HG02852 (cell line): ENCODE data around the gene HS2ST1.

Source experiments
- ATAC-seq: cut with Tn5 transposase; IDR thresholded peaks from one replicate; pipeline ENCODE4 v1.9.1; 2021; ENCODE audit warnings: mild to moderate bottlenecking, moderate library complexity; ENCODE audit not compliant: unreplicated experiment

Gene HS2ST1

DNA sequence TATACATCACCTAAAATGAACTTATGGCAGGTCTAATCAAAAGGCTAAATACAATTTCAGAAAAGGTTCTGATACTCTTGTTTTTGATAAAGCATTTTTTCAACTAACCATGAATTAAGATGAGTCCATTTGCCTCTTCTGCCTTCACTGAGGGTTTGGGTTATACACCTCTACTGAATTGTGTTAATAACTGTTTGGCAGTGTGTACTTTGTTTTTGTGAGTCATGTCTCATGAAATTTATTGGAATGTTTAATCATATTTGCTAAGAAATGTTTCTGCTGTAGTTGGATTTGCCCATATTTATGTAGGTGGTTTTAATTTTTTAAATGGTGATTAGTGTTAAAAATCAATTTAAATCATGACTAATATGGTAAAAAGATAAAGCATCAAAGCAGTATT, 190.5 kb downstream of the HS2ST1 start:
- no peak for ATAC-seq

DNA sequence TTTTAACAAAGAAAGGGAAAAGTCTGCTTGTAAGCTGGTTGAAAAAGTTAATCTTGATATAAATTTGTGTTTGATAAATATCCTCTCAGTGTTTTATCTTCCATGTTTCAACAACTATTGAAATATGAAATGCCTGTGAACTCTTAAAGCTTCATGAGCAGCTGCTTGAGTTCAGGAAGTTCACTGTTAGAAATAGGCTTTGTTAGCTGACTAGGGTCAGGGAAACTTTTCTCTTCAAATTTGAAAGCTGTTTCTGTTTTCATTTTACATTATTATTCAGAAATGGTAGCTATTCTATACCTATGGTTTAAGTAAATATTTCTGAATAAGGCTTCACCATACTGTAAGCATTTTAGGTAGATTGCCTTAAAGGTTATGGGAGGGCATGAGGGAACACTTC, 191.7 kb downstream of the HS2ST1 start:
- ATAC-seq, result peak; percentile 54

DNA sequence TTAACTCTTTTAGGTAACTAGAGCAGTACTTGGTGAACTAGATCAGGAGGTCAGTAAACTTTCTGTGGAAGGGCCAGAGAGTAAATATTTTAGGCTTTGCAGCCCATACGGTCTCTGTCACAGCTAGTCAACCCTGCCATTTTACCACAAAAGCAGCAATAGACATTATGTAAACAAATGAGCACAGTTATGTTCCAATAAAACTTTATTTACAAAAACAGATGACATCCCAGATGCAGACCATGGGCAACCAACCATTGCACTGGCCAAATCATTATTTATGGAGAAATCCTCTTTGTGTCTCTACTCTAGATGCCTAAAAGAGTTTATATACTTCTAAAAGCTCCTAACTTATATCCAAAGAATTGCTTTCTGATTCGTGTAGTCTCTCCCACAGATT, 192.4 kb downstream of the HS2ST1 start:
- no peak for ATAC-seq

- peak; percentile 51 for ATAC-seq
These were observed 193.8 kb downstream of the HS2ST1 start for GRCh38 chr1:87108228-87108627.

- no peak for ATAC-seq
These were observed 194.5 kb downstream of the HS2ST1 start for GRCh38 chr1:87108814-87109411.

DNA sequence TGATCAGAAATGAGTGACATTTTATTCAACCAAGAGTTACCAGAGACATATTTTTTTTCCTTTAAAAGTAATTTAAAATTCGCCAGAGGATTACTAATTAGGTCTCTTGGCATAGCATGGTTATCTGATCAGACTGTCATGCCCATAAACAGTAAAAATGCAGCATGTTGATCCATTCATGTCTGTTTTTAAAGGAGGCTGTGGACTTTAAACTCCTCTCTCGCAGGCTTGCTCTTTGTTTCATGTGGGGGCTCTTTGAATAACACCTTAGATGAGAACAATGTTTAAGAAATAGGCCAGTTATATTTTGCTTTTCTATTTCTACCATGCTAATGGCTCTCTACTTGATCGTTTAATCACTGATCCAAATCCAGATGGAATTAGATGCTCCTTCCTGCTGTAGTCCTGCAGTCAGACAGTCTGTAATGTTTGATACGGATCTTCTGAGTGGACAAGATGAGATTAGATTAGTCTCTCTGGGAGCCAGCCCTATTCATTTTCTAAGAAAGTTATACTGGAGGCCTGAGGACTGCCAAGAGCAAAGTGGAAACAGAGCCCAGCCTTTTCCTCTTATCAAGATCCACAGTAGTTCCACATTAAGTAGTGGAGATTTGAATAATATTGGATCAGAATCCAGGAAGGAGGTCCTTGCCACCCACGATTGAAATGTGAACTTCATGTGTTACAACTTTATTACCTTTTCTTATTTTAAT, 197.4 kb downstream of the HS2ST1 start:
- no peak for ATAC-seq

GRCh38 chr1:87113313-87113712, 198.9 kb downstream of the HS2ST1 start:
- ATAC-seq, result no peak

DNA sequence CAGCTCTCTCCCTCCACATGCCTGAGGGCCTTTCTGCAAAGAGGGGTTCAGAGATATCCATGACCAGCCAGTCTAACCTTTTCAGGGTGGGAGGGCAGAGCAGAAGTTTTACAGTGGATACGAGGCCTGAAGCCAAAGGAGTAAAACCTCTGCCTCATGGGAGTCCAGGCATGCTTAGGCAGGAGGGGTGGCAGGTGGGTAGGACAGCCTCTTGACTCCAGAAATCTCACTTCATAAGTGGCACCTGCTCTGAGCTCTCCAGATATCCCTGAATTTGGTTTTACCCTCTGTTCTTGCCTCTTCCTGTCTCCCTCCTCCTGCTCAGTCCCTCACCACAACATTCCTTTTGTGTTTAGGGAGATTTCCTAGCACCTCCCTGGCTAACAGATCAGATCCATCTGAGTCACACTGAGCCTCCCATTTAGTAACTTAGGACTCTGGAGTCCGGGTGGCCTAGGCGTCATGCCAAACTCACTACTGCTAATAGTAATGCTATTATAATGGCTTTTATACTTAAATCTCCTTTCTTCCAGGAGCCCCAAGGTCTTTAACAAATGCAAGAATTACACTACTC, 201.0 kb downstream of the HS2ST1 start:
- ATAC-seq, result no peak

GRCh38 chr1:87115891-87116290, 201.5 kb downstream of the HS2ST1 start:
- ATAC-seq, result no peak

DNA sequence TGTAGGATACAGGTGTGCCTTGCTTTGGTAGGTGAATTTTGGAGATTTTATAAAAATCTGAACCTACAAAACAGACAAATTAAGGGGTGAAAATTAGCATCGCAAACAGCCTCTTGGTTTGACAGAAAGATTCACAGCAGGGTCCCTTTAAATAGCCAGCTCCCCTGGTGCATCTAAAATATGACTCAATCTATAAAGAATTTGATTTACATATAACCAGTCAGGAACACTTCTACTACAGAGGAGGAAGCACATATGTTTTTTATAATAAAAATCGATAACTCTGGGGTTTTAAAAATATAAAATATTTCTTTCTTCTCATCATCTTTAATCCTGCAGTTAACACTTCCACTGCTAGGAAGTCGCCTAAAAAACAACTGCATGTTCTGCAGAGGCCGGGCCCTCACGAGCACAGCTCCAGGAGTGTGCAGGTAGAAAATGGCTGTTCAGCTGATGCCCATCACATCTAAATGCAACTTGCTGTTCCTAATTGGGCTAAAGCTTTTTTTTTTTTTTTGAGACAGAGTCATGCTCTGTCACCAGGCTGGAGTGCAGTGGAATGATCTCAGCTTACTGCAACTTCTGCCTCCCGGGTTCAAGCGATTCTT, 203.4 kb downstream of the HS2ST1 start:
- no peak for ATAC-seq

- no peak for ATAC-seq
These were observed 205.2 kb downstream of the HS2ST1 start for GRCh38 chr1:87119541-87120140.

- no peak for ATAC-seq
These were observed 206.3 kb downstream of the HS2ST1 start for GRCh38 chr1:87120779-87121178.

DNA sequence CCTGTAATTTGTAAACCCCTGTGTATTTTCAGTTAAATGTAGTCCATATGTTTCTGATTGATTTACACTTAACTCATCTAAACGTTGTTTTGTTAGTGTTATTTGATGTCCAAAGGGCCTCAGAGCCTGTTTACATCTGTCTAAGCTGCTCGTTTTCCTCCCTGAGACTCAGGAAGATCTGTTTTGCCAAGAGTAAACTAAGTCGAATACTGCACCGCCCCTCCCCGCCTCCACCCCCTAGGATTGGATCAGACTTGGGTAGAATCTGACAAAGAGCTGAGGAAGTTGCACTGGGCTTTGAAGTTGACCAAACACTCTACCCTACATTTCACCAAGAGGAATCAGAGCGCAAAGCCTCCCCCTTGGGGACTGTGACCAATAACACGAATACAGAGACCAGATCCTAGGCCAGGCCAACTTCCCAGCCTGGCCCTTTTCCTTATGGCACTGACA, 207.3 kb downstream of the HS2ST1 start:
- ATAC-seq, result no peak

DNA sequence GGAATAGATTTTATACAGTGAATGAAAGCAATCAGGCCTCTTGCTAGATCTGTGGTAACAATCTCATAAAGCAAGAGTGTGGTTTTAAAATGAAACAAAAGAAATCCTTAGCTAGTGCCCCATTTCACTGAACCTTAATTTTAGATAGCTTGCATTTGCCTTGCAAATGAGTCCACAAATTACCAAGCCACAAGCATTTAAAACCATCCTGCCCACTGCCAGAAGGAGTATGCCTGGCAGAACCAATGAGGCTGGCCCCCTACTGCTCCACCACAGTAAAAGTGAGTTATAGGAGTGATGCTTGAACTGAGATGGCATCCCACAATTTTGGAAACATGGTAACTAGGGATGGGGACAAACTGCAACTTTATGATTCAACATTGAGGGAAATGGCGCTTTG, 207.8 kb downstream of the HS2ST1 start:
- ATAC-seq, result no peak

- no peak for ATAC-seq
These were observed 209.2 kb downstream of the HS2ST1 start for GRCh38 chr1:87123610-87124009.

DNA sequence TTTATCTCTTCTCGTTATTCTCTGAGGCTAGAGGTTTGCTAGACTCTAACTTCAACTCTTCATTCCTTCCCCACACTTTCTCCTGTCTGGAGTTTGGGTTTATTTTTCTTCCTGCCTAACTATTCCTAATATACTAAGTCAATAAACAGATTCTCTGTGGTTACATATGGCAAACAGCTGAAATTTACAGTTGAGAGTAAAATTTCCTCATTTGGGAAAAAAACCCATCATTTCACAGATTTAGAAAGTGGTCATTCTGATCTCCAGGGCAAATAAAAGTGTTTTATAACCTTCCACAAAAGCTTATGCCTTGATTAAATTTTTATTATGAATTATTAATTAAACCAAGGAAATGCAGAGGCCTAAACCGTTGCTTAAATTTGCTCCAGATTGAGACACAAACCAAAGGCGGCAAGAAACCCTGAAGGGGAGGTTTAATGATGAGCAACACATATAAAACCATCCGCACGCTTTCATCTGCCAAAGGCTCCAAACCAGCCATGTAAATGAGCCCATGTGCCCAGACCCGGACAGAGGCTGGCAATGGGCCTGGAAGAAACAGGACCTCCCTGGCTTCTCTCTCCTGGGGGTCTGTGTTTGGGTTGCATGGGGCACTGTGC, 212.6 kb downstream of the HS2ST1 start:
- no peak for ATAC-seq

DNA sequence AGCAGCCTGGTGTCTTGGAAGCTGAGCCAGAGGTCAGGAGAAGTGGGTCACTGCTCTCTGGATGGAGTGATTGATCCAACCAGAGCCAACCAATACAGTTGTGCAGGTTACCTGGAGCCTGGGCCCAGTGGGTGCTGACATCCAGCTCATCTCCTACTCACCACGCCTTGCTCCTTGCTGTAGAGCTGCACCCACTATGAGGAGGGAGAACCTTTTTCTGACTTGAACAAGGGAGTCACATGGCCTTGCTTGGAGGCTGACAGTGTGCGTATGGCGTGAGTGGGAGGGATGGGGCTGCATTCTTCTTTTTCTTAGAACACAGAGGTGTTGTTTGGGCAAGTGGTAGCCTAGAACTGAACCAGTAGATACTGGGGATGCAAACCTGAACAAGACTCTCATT, 213.1 kb downstream of the HS2ST1 start:
- ATAC-seq, result no peak

GRCh38 chr1:87129038-87129437, 214.6 kb downstream of the HS2ST1 start:
- ATAC-seq, result no peak

GRCh38 chr1:87129606-87130005, 215.2 kb downstream of the HS2ST1 start:
- no peak for ATAC-seq

DNA sequence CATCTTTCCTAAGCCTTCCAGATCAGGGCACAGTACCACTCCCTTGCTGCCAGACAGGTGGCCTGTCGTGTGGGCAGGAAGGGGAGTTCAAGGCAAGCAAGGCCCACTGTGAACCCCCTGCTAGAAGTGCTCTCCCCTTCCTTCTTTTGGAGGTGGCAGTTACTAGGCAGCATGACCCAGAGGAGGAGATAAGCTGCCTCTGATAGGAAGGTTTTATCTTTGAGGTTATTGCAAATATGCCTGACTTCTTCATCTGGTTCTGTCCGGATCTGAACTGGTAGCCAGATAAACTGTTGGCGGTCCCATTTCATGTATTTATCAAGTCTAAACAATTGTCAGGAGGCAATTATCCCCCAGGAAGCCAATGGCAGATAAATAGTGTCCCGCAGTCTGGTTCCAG, 216.0 kb downstream of the HS2ST1 start:
- no peak for ATAC-seq

DNA sequence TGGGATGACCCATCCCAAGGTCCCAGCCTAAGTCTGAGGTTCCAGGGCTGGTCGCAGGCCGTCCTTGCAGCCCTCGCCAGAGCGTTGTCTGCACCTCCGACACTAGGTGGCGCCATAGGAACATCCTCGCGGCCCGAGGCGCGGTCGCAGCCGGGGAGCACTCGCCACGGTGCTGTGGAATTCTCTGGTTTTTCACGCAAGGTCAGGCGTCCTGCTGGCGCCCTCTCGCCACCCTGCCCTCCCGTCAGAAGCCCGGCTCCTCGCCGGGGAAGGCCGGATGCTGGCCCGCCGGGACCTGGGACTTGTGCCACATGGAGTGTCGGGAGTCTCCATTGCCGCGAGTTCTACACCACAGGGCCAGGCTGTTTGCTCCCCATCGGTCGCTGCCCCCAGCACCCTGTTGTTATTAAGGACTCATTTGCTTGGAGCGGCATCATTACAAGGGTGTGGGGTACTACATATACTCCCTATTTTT, 217.4 kb downstream of the HS2ST1 start:
- peak; percentile 98 for ATAC-seq
